HUES64 (cell line): ENCODE data around the gene MYO1G.
"Not testable (repeated sequence)": the region's sequence is repeated elsewhere in the genome, so short reads cannot be mapped to it uniquely, and the experiment has no call there.

Source experiments
- H3K27ac ChIP-seq: 2 replicates; pipeline ENCODE4 v1.7.0; 2013; ENCODE audit warnings: low read depth, low read length, inconsistent platforms
- H3K27me3 ChIP-seq: 2 replicates; pipeline ENCODE4 v1.6.1; 2013; ENCODE audit warnings: mild to moderate bottlenecking, low read length; ENCODE audit not compliant: insufficient read depth
- H3K36me3 ChIP-seq: 2 replicates; pipeline ENCODE4 v1.6.1; 2013; ENCODE audit warnings: mild to moderate bottlenecking, low read length; ENCODE audit not compliant: insufficient read depth
- H3K4me1 ChIP-seq: 2 replicates; pipeline ENCODE4 v1.6.1; 2013; ENCODE audit warnings: mild to moderate bottlenecking, low read length, moderate library complexity; ENCODE audit not compliant: insufficient read depth
- H3K4me3 ChIP-seq: 2 replicates; pipeline ENCODE4 v1.5.1; 2013; ENCODE audit warnings: mild to moderate bottlenecking, low read length, moderate library complexity
- H3K9ac ChIP-seq: 2 replicates; pipeline ENCODE4 v1.6.1; 2013; ENCODE audit warnings: mild to moderate bottlenecking, low read depth, low read length
- H3K9me3 ChIP-seq: 2 replicates; pipeline ENCODE4 v1.6.1; 2013; ENCODE audit warnings: low read depth, low read length; ENCODE audit not compliant: insufficient read depth
- WGBS: fragments of 150-250, 120-280 bp; methylation state at CpG from one replicate; pipeline ENCODE4 v1.1.7; 2013; ENCODE audit warnings: missing lambda C conversion rate; 5-methylcytosine and 5-hydroxymethylcytosine counted together

MYO1G gene

GRCh38 chr7:44945479-44945878 lies 33.3 kb downstream of the MYO1G start:
- no peaks in the 10 kb centered on the region for H3K4me1 ChIP-seq
- WGBS = 67% methylated on average over 1 of the region's 1 CpG
- no peak overlapping the region for H3K4me3 ChIP-seq
- no peaks in the 10 kb centered on the region for H3K36me3 ChIP-seq
- H3K9ac ChIP-seq = no peak overlapping the region
- H3K9me3 ChIP-seq = no peaks in the 10 kb centered on the region
- peaks cover 2% of the 10 kb centered on the region; the same call in 1 of the 2 replicates for H3K27me3 ChIP-seq
- H3K27ac ChIP-seq = no peak overlapping the region

GRCh38 chr7:44944821-44945220 lies 34.0 kb downstream of the MYO1G start:
- H3K4me1 ChIP-seq = no peaks in the 10 kb centered on the region
- no peaks in the 10 kb centered on the region for H3K36me3 ChIP-seq
- H3K9me3 ChIP-seq = no peaks in the 10 kb centered on the region
- no peak overlapping the region for H3K27ac ChIP-seq
- peaks cover 2% of the 10 kb centered on the region; the same call in 1 of the 2 replicates for H3K27me3 ChIP-seq
- H3K4me3 ChIP-seq = no peak overlapping the region
- WGBS = 83% methylated on average over 7 of the region's 7 CpGs
- H3K9ac ChIP-seq = no peak overlapping the region

- H3K36me3 ChIP-seq = no peaks in the 10 kb centered on the region
- no peaks in the 10 kb centered on the region for H3K27me3 ChIP-seq
- no peak overlapping the region for H3K27ac ChIP-seq
- H3K4me1 ChIP-seq = no peaks in the 10 kb centered on the region
- no peak overlapping the region for H3K9ac ChIP-seq
- H3K4me3 ChIP-seq = no peak overlapping the region
- no peaks in the 10 kb centered on the region for H3K9me3 ChIP-seq
Observed at GRCh38 chr7:44943631-44944030, 35.2 kb downstream of the MYO1G start.

- 78% methylated on average over 5 of the region's 5 CpGs for WGBS
- peaks cover 5% of the 10 kb centered on the region; the same call in 1 of the 2 replicates for H3K4me1 ChIP-seq
Observed at GRCh38 chr7:44937426-44937825, 41.4 kb downstream of the MYO1G start.

GRCh38 chr7:44936322-44936721 lies 42.5 kb downstream of the MYO1G start:
- Histone ChIP-seq H3K4me1 (peaks cover 5% of the 10 kb centered on the region; the same call in 1 of the 2 replicates), H3K9me3 (no peaks in the 10 kb centered on the region), H3K27me3 (no peaks in the 10 kb centered on the region), H3K27ac (no peak overlapping the region), H3K9ac (no peak overlapping the region), H3K4me3 (no peak overlapping the region), H3K36me3 (no peaks in the 10 kb centered on the region)
- 90% methylated on average over 5 of the region's 5 CpGs for WGBS

More at GRCh38 chr7:44937426-44937825, 41.4 kb downstream of the MYO1G start:
- Histone ChIP-seq H3K36me3 (no peaks in the 10 kb centered on the region), H3K4me3 (no peak overlapping the region), H3K9me3 (no peaks in the 10 kb centered on the region), H3K27ac (no peak overlapping the region), H3K27me3 (no peaks in the 10 kb centered on the region), H3K9ac (no peak overlapping the region)

GRCh38 chr7:44935583-44935982 lies 43.2 kb downstream of the MYO1G start:
- peaks cover 5% of the 10 kb centered on the region; the same call in 1 of the 2 replicates for H3K4me1 ChIP-seq
- H3K27ac ChIP-seq = no peak overlapping the region
- H3K9ac ChIP-seq = no peak overlapping the region
- 92% methylated on average over 4 of the region's 4 CpGs for WGBS
- H3K9me3 ChIP-seq = no peaks in the 10 kb centered on the region
- no peaks in the 10 kb centered on the region for H3K27me3 ChIP-seq
- no peaks in the 10 kb centered on the region for H3K36me3 ChIP-seq
- no peak overlapping the region for H3K4me3 ChIP-seq

- Histone ChIP-seq H3K9ac (no peak overlapping the region), H3K27ac (no peak overlapping the region), H3K4me1 (peaks cover 5% of the 10 kb centered on the region; the same call in 1 of the 2 replicates), H3K36me3 (no peaks in the 10 kb centered on the region), H3K27me3 (no peaks in the 10 kb centered on the region), H3K9me3 (no peaks in the 10 kb centered on the region), H3K4me3 (no peak overlapping the region)
- 24% methylated on average over 1 of the region's 1 CpG for WGBS
Observed at GRCh38 chr7:44935016-44935415, 43.8 kb downstream of the MYO1G start.

GRCh38 chr7:44934510-44934909 lies 44.3 kb downstream of the MYO1G start:
- not testable (repeated sequence) for H3K36me3 ChIP-seq, H3K9me3 ChIP-seq, H3K4me3 ChIP-seq, H3K27ac ChIP-seq, H3K9ac ChIP-seq, H3K27me3 ChIP-seq, H3K4me1 ChIP-seq
- 92% methylated on average over 5 of the region's 5 CpGs for WGBS

GRCh38 chr7:44930921-44931320 lies 47.9 kb downstream of the MYO1G start:
- H3K36me3 ChIP-seq = no peaks in the 10 kb centered on the region
- no peaks in the 10 kb centered on the region for H3K9me3 ChIP-seq
- 97% methylated on average over 6 of the region's 6 CpGs for WGBS
- H3K27me3 ChIP-seq = no peaks in the 10 kb centered on the region
- H3K9ac ChIP-seq = no peak overlapping the region
- no peak overlapping the region for H3K27ac ChIP-seq
- peaks cover 5% of the 10 kb centered on the region; the same call in 1 of the 2 replicates for H3K4me1 ChIP-seq
- no peak overlapping the region for H3K4me3 ChIP-seq

GRCh38 chr7:44922351-44922694 lies 56.5 kb downstream of the MYO1G start:
- Histone ChIP-seq H3K27me3 (no peaks in the 10 kb centered on the region), H3K36me3 (no peaks in the 10 kb centered on the region), H3K4me3 (no peak overlapping the region), H3K27ac (no peak overlapping the region), H3K9ac (no peak overlapping the region), H3K9me3 (no peaks in the 10 kb centered on the region), H3K4me1 (no peaks in the 10 kb centered on the region)
- 66% methylated on average over 5 of the region's 8 CpGs for WGBS

GRCh38 chr7:44921607-44922350 lies 57.0 kb downstream of the MYO1G start:
- H3K27ac ChIP-seq = no peak overlapping the region
- WGBS = 43% methylated on average over 14 of the region's 14 CpGs

GRCh38 chr7:44920119-44920518 lies 58.7 kb downstream of the MYO1G start:
- H3K4me1 ChIP-seq = no peaks in the 10 kb centered on the region
- WGBS = 86% methylated on average over 3 of the region's 3 CpGs

More at GRCh38 chr7:44921607-44922350, 57.0 kb downstream of the MYO1G start:
- Histone ChIP-seq H3K4me3 (no peak overlapping the region), H3K27me3 (no peaks in the 10 kb centered on the region), H3K9ac (no peak overlapping the region), H3K4me1 (no peaks in the 10 kb centered on the region), H3K36me3 (no peaks in the 10 kb centered on the region), H3K9me3 (no peaks in the 10 kb centered on the region)

More at GRCh38 chr7:44920119-44920518, 58.7 kb downstream of the MYO1G start:
- no peak overlapping the region for H3K9ac ChIP-seq
- H3K36me3 ChIP-seq = no peaks in the 10 kb centered on the region
- no peak overlapping the region for H3K4me3 ChIP-seq
- no peak overlapping the region for H3K27ac ChIP-seq
- no peaks in the 10 kb centered on the region for H3K9me3 ChIP-seq
- H3K27me3 ChIP-seq = no peaks in the 10 kb centered on the region
